Suprapubic skin (tissue), 4 donors: Measurements from ENCODE around the gene DACH2. TPM values are rescaled to one million over a fixed set of nuclear protein-coding genes. Genes with fewer than 3 reads are reported as not detected.

Experiments used
- DNase-seq, 2 donors: peaks; one replicate each; pipeline ENCODE4 v3.0.0-alpha.2; 2019; ENCODE audit warnings: low spot score in 2 of 2
- H3K27ac ChIP-seq: fragments of 200-600 bp; sonication (generic); one replicate; pipeline ENCODE4 v1.5.1; 2019
- H3K27me3 ChIP-seq: fragments of 200-600 bp; sonication (generic); one replicate; pipeline ENCODE4 v1.5.1; 2019
- H3K36me3 ChIP-seq: fragments of 200-600 bp; sonication (generic); one replicate; pipeline ENCODE4 v1.5.1; 2019
- H3K4me1 ChIP-seq: fragments of 200-600 bp; sonication (generic); one replicate; pipeline ENCODE4 v1.5.1; 2019
- H3K4me3 ChIP-seq: fragments of 200-600 bp; sonication (generic); one replicate; pipeline ENCODE4 v1.5.1; 2019; ENCODE audit warnings: mild to moderate bottlenecking
- H3K9me3 ChIP-seq: fragments of 200-600 bp; sonication (generic); one replicate; pipeline ENCODE4 v1.5.1; 2019
- EP300 ChIP-seq: sonication (generic); formaldehyde crosslinking; IDR thresholded peaks from one replicate; pipeline ENCODE4 v1.6.1; 2017; ENCODE audit warnings: antibody characterized with exemption
- POLR2A ChIP-seq, 2 donors: fragments of 450-650 bp; IDR thresholded peaks; one replicate each; pipeline ENCODE4 v1.6.1; 2017; ENCODE audit warnings: antibody characterized with exemption in 2 of 2, mild to moderate bottlenecking in 2 of 2, moderate library complexity in 2 of 2
- POLR2AphosphoS5 ChIP-seq, 3 donors: sonication (generic); formaldehyde crosslinking; IDR thresholded peaks; one replicate each; pipeline ENCODE4 v1.6.1; 2017; ENCODE audit warnings: antibody characterized with exemption in 3 of 3
- WGBS: methylation state at CpG from one replicate; pipeline ENCODE4 v1.1.5; 2018; 5-methylcytosine and 5-hydroxymethylcytosine counted together
- total RNA-seq, 4 donors: library from RNA; depleted of rRNA; stranded (reverse); fragments of >200 nt; gene quantifications; one replicate each; pipeline ENCODE4 v1.1.0, GENCODE V29; 2016
- TF ChIP-seq, protein P1 (sequence below), 2 donors: fragments of 200-600 bp in 1 of 2; fragments of 450-650 bp in 1 of 2; sonication (generic) in 1 of 2; IDR thresholded peaks; one replicate each; pipeline ENCODE4 v1.5.1; 2016 to 2019; ENCODE audit warnings: antibody characterized with exemption in 2 of 2, mild to moderate bottlenecking in 1 of 2, moderate library complexity in 1 of 2

DACH2 gene
- under 1 TPM in 2 of 4 donors, not detected in 2; 0.25 to 0.32 TPM for total RNA-seq

DNA sequence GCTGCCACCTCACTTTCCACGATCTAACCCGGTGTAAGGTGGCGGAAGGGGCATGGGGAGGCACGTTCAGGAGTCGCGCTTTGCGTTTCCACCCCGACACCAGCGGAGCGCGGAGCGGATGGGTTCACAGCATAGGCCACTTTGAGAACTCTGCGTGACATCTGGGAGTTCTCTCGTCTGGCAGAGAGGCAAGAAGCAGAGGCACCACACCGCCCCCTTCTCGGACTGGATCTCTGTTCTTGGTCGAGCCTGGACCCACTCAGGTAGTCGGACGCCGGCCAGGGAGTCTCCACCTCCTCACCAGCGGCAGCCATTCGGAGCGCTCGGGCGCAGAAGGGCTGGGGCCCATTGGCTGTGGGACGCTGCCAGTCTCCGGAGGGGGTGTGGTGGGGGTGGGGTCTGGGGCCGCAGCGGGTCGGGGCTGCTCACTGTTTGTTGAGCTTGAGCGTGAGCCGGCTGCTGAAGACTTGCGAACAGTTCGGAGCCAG is at the start of gene DACH2:
Gene DACH2 (plus strand): TSS at position 428 of the 488 bp plus-strand sequence.
- no peak within 1 kb of the TSS for H3K27ac ChIP-seq
- H3K27me3 ChIP-seq, result peaks cover 10% of the 10 kb centered on the region
- DNase-seq, result peak in 1 of 2 donors; percentile 69
- H3K4me3 ChIP-seq, result peak within 1 kb of the TSS; percentile 51
- no peaks in the 10 kb centered on the region for H3K9me3 ChIP-seq
- H3K36me3 ChIP-seq, result no peaks in the 10 kb centered on the region
- 47% methylated on average over 29 of the region's 34 CpGs for WGBS
- peaks cover 8% of the 10 kb centered on the region for H3K4me1 ChIP-seq
- TF ChIP-seq EP300 (no peak), POLR2A (IDR thresholded peaks at IDR 0.05) (no peak), POLR2AphosphoS5 (IDR thresholded peaks at IDR 0.05) (no peak)
- TF ChIP-seq, protein P1, sequence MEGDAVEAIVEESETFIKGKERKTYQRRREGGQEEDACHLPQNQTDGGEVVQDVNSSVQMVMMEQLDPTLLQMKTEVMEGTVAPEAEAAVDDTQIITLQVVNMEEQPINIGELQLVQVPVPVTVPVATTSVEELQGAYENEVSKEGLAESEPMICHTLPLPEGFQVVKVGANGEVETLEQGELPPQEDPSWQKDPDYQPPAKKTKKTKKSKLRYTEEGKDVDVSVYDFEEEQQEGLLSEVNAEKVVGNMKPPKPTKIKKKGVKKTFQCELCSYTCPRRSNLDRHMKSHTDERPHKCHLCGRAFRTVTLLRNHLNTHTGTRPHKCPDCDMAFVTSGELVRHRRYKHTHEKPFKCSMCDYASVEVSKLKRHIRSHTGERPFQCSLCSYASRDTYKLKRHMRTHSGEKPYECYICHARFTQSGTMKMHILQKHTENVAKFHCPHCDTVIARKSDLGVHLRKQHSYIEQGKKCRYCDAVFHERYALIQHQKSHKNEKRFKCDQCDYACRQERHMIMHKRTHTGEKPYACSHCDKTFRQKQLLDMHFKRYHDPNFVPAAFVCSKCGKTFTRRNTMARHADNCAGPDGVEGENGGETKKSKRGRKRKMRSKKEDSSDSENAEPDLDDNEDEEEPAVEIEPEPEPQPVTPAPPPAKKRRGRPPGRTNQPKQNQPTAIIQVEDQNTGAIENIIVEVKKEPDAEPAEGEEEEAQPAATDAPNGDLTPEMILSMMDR (IDR thresholded peaks at IDR 0.05), result no peak

DNA sequence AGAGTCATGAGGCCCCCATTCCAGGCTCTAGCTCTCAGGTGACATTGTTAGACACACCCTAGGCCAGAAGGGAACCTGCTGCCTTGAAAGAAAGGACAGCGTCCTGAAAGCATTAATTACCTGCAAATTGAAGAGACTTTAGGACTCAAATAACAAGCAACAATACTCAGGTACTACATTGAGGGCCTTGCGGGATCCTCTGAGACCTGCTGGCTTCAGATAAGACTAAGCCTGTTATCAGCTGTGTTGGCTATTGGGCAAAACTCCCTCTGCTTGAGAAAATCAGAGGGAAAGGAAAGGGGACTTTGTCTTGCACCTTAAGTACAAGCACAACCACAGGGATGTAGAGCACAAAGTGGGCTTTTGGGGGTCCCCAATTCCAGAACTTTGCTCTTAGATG is 45.9 kb upstream of the DACH2 start:
- Histone ChIP-seq H3K27ac (no peak overlapping the region), H3K9me3 (no peaks in the 10 kb centered on the region), H3K36me3 (no peaks in the 10 kb centered on the region), H3K4me1 (no peaks in the 10 kb centered on the region), H3K27me3 (no peaks in the 10 kb centered on the region), H3K4me3 (no peak overlapping the region)
- no peak for DNase-seq
- TF ChIP-seq, protein P1 (IDR thresholded peaks at IDR 0.05), result no peak
- TF ChIP-seq EP300 (no peak), POLR2A (IDR thresholded peaks at IDR 0.05) (no peak), POLR2AphosphoS5 (IDR thresholded peaks at IDR 0.05) (no peak)
- 77% methylated on average over 2 of the region's 2 CpGs for WGBS

DNA sequence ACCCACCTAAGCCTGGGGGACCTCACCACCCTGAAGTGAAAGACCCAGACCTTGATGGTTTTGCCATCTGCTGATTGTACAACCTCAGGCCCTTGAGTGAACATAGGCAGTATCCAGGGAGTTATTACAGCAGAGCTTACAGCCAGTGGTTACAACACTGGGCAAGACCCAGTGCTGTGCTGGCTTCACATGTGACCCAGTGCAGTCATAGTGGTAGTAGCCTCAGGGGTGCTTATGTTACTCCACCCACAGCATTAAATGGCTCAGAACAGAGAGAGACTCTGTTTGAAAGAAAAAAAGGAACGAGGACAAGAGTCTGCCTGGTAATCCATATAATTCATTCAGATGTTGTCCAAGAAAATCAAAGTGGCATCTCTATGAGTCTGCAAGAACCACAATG is 45.2 kb upstream of the DACH2 start:
- Histone ChIP-seq H3K27ac (no peak overlapping the region), H3K4me1 (no peaks in the 10 kb centered on the region), H3K4me3 (no peak overlapping the region), H3K36me3 (no peaks in the 10 kb centered on the region), H3K9me3 (no peaks in the 10 kb centered on the region), H3K27me3 (no peaks in the 10 kb centered on the region)
- TF ChIP-seq EP300 (no peak), POLR2A (IDR thresholded peaks at IDR 0.05) (no peak), POLR2AphosphoS5 (IDR thresholded peaks at IDR 0.05) (no peak)
- TF ChIP-seq, protein P1 (IDR thresholded peaks at IDR 0.05), result no peak
- no peak for DNase-seq
- 47% methylated on average over 1 of the region's 1 CpG for WGBS

DNA sequence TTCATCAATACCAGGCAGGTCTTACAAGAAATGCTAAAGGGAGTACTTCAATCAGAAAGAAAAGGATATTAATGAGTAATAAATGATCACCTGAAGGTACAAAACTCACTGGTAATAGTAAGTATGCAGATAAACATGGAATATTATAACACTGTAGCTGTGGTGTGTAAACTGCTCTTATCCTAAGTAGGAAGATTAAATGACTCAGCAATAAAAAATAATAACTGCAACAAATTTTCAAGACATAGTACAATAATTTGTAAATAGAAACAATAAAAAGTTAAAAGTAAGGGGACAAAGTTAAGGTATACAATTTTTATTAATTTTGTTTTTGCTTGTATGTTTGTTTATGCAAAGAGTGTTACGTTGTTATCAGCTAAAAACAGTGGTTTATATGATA is 43.7 kb upstream of the DACH2 start:
- Histone ChIP-seq H3K36me3 (no peaks in the 10 kb centered on the region), H3K27me3 (no peaks in the 10 kb centered on the region), H3K4me1 (no peaks in the 10 kb centered on the region), H3K4me3 (no peak overlapping the region), H3K27ac (no peak overlapping the region), H3K9me3 (no peaks in the 10 kb centered on the region)
- 86% methylated on average over 1 of the region's 1 CpG for WGBS
- no peak for DNase-seq
- TF ChIP-seq EP300 (no peak), POLR2A (IDR thresholded peaks at IDR 0.05) (no peak), POLR2AphosphoS5 (IDR thresholded peaks at IDR 0.05) (no peak)
- TF ChIP-seq, protein P1 (IDR thresholded peaks at IDR 0.05), result no peak

DNA sequence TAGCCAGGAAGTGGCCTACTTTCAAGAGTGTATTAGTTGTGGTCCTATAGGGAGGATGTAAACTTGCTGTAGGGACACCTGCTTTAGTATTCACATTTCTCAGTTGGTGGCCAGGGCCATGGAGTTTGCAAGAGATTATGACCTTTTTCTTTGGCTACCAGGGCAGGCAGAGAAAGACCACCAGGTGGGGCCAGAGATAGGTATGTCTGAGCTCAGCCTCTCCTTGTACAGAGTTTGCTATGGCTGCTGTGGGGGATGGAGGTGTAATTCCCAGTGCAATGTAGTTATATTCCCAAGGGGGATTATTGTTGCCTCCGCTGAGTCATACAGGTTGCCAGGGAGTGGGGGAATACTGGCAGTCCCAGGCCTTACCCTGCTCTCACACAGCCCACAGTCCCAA is 26.3 kb upstream of the DACH2 start:
- Histone ChIP-seq H3K4me1 (no peaks in the 10 kb centered on the region), H3K4me3 (no peak overlapping the region), H3K27ac (no peak overlapping the region), H3K27me3 (no peaks in the 10 kb centered on the region), H3K9me3 (no peaks in the 10 kb centered on the region), H3K36me3 (no peaks in the 10 kb centered on the region)
- WGBS, result no CpG with 5 or more reads among the region's 1 CpG
- TF ChIP-seq POLR2AphosphoS5 (IDR thresholded peaks at IDR 0.05) (no peak), EP300 (no peak), POLR2A (IDR thresholded peaks at IDR 0.05) (no peak)
- TF ChIP-seq, protein P1 (IDR thresholded peaks at IDR 0.05), result no peak
- DNase-seq, result no peak
